Endodermal cell (in vitro differentiated cells): ENCODE results near the gene LUC7L. TPM values are rescaled to one million over a fixed set of nuclear protein-coding genes. Genes with fewer than 3 reads are reported as not detected.

Source experiments
- DNase-seq: peaks from one replicate; pipeline ENCODE4 v3.0.0-alpha.2; 2017
- H3K27ac ChIP-seq: 2 replicates; pipeline ENCODE4 v1.5.1; 2013; ENCODE audit warnings: mild to moderate bottlenecking, low read depth, low read length, moderate library complexity
- H3K27me3 ChIP-seq: 2 replicates; pipeline ENCODE4 v1.6.1; 2013; ENCODE audit warnings: mild to moderate bottlenecking, low read length, moderate library complexity; ENCODE audit not compliant: insufficient read depth, control insufficient read depth, poor library complexity, severe bottlenecking
- H3K36me3 ChIP-seq: 2 replicates; pipeline ENCODE4 v1.7.0; 2013; ENCODE audit warnings: mild to moderate bottlenecking, low read length, moderate library complexity; ENCODE audit not compliant: control insufficient read depth, insufficient read depth
- H3K4me1 ChIP-seq: one replicate; pipeline ENCODE4 v1.7.0; 2013; ENCODE audit warnings: low read length; ENCODE audit not compliant: control insufficient read depth, insufficient read depth
- H3K4me3 ChIP-seq: 2 replicates; pipeline ENCODE4 v1.5.1; 2013; ENCODE audit warnings: mild to moderate bottlenecking, low read length, moderate library complexity
- H3K9ac ChIP-seq: 2 replicates; pipeline ENCODE4 v1.6.1; 2013; ENCODE audit warnings: mild to moderate bottlenecking, low read length, moderate library complexity; ENCODE audit not compliant: poor library complexity, severe bottlenecking; ENCODE audit errors: extremely low read depth
- H3K9me3 ChIP-seq: 2 replicates; pipeline ENCODE4 v1.6.1; 2013; ENCODE audit warnings: mild to moderate bottlenecking, low read length, moderate library complexity; ENCODE audit not compliant: control insufficient read depth
- H3K27ac Mint-ChIP-seq: 2 replicates; pipeline ENCODE4 v1.8.0; 2020; ENCODE audit warnings: mixed read lengths
- H3K27me3 Mint-ChIP-seq: 2 replicates; pipeline ENCODE4 v1.8.0; 2021; ENCODE audit warnings: mild to moderate bottlenecking, mixed read lengths; ENCODE audit not compliant: insufficient read depth
- H3K36me3 Mint-ChIP-seq: 2 replicates; pipeline ENCODE4 v1.8.0; 2020; ENCODE audit warnings: low read depth, mixed read lengths
- H3K4me1 Mint-ChIP-seq: 2 replicates; pipeline ENCODE4 v1.8.0; 2020; ENCODE audit warnings: mixed read lengths
- H3K4me3 Mint-ChIP-seq: 2 replicates; pipeline ENCODE4 v1.8.0; 2020; ENCODE audit warnings: mild to moderate bottlenecking, moderate library complexity, mixed read lengths
- H3K9me3 Mint-ChIP-seq: 2 replicates; pipeline ENCODE4 v1.8.0; 2020; ENCODE audit warnings: mild to moderate bottlenecking, mixed read lengths
- CTCF ChIP-seq: fragments of 200-600 bp; sonication (generic); conservative IDR thresholded peaks from 2 replicates; pipeline ENCODE4 v1.5.0; 2021; ENCODE audit warnings: antibody characterized with exemption, mild to moderate bottlenecking
- WGBS, 2 experiments: methylation state at CpG; one replicate each; pipeline versions ENCODE4 v1.1.5 to v1.1.7; 2013; ENCODE audit warnings: missing lambda C conversion rate in 2 of 2, mixed read lengths in 1 of 2; ENCODE audit not compliant: insufficient coverage in 1 of 2, insufficient read length in 1 of 2; 5-methylcytosine and 5-hydroxymethylcytosine counted together
- total RNA-seq, 2 donors: library from RNA; stranded (reverse); fragmentation: NEBNext Ultra II Directional in 1 of 2; extraction: Animal tissue kit (Norgen Biotek cat#: 25700) in 1 of 2; gene quantifications; 2 replicates in 1 of 2; 3 replicates in 1 of 2; pipeline ENCODE4 v1.2.1, GENCODE V29; 2021

LUC7L gene
- total RNA-seq, 2 donors from 2014 or later, result 130 to 151 TPM

GRCh38 chr16:167122-167690 lies 62.0 kb downstream of the LUC7L start:
- DNase-seq, result no peak
- H3K27ac Mint-ChIP-seq, result no peak overlapping the region

GRCh38 chr16:166375-167121 lies 62.7 kb downstream of the LUC7L start:
- Mint-ChIP-seq H3K27me3 (peaks cover 73% of the 10 kb centered on the region), H3K36me3 (no peaks in the 10 kb centered on the region), H3K4me1 (peaks cover 5% of the 10 kb centered on the region), H3K9me3 (no peaks in the 10 kb centered on the region), H3K27ac (no peak overlapping the region), H3K4me3 (no peak overlapping the region)
- WGBS, 2 experiments, result 15 to 16% methylated on average over 24 to 45 of the region's 45 CpGs
- H3K4me3 ChIP-seq, result no peak overlapping the region
- no peaks in the 10 kb centered on the region for H3K4me1 ChIP-seq
- H3K36me3 ChIP-seq, result no peaks in the 10 kb centered on the region
- peaks cover 84% of the 10 kb centered on the region for H3K27me3 ChIP-seq
- H3K27ac ChIP-seq, result no peak overlapping the region
- DNase-seq, result no peak
- no peaks in the 10 kb centered on the region for H3K9me3 ChIP-seq
- H3K9ac ChIP-seq, result no peak overlapping the region
- TF ChIP-seq CTCF, result no peak

More at GRCh38 chr16:167122-167690, 62.0 kb downstream of the LUC7L start:
- Histone ChIP-seq H3K9me3 (no peaks in the 10 kb centered on the region), H3K4me1 (no peaks in the 10 kb centered on the region), H3K9ac (no peak overlapping the region), H3K27ac (no peak overlapping the region), H3K4me3 (no peak overlapping the region), H3K27me3 (peaks cover 84% of the 10 kb centered on the region), H3K36me3 (no peaks in the 10 kb centered on the region)
- Mint-ChIP-seq H3K4me1 (peaks cover 5% of the 10 kb centered on the region), H3K36me3 (no peaks in the 10 kb centered on the region), H3K9me3 (no peaks in the 10 kb centered on the region), H3K4me3 (no peak overlapping the region), H3K27me3 (peaks cover 74% of the 10 kb centered on the region)
- WGBS, 2 experiments, result 38 to 39% methylated on average over 8 to 11 of the region's 11 CpGs
- TF ChIP-seq CTCF, result no peak

GRCh38 chr16:165539-166374 lies 63.5 kb downstream of the LUC7L start, which contains the start of gene HBM:
HBM (plus strand) TSS chr16:165978; CDS start chr16:165998, 20 bp downstream.
- no peaks in the 10 kb centered on the region for H3K36me3 ChIP-seq
- TF ChIP-seq CTCF, result no peak
- Mint-ChIP-seq H3K36me3 (no peaks in the 10 kb centered on the region), H3K27ac (no peak within 1 kb of the TSS), H3K4me1 (peaks cover 5% of the 10 kb centered on the region), H3K4me3 (peak within 1 kb of the TSS; percentile 37), H3K9me3 (no peaks in the 10 kb centered on the region), H3K27me3 (peaks cover 72% of the 10 kb centered on the region)
- DNase-seq, result peak; percentile 54
- H3K9me3 ChIP-seq, result no peaks in the 10 kb centered on the region
- no peaks in the 10 kb centered on the region for H3K4me1 ChIP-seq
- no peak within 1 kb of the TSS for H3K4me3 ChIP-seq
- H3K27me3 ChIP-seq, result peaks cover 85% of the 10 kb centered on the region
- no peak within 1 kb of the TSS for H3K9ac ChIP-seq
- H3K27ac ChIP-seq, result no peak within 1 kb of the TSS
- 4 to 6% methylated on average over 47 to 75 of the region's 75 CpGs for WGBS, 2 experiments
